PC-3 (cell line): ENCODE results near the gene FLAD1. TPM values are rescaled to one million over a fixed set of nuclear protein-coding genes. Genes with fewer than 3 reads are reported as not detected.

Experiments used
- ATAC-seq: fragments of 200-7000 bp; cut with Tn5 transposase; 2 replicates; pipeline ENCODE4 v1.9.1; 2020; ENCODE audit warnings: mild to moderate bottlenecking, moderate library complexity
- BruUV-seq: library from RNA; stranded (reverse); fragments of 400-500 nt; replicated peaks from 2 replicates; lab custom pipeline; 2021; lab: Mats Ljungman, UMichigan
- CTCF ChIA-PET: fragments of 300-600 bp; sonication (Branson Sonifier 250); formaldehyde crosslinking; loops from one replicate; lab custom pipeline; 2022; ENCODE audit warnings: antibody characterized with exemption; lab: Charles Lee
- POLR2A ChIA-PET: fragments of 300-600 bp; sonication (Branson Sonifier 250); formaldehyde crosslinking; loops from one replicate; lab custom pipeline; 2022; ENCODE audit warnings: antibody characterized with exemption; ENCODE audit not compliant: unreplicated experiment; lab: Charles Lee
- DNase-seq: peaks from one replicate; pipeline ENCODE4 v3.0.0-alpha.2; 2015
- H2AFZ ChIP-seq: fragments of 300-600 bp; sonication (generic); 2 replicates; pipeline ENCODE4 v1.6.0; 2016; ENCODE audit warnings: antibody characterized with exemption, low read length
- H3F3A ChIP-seq: fragments of 300-600 bp; sonication (generic); one replicate; pipeline ENCODE4 v1.6.0; 2017; ENCODE audit warnings: antibody characterized with exemption, low read length, control low read depth, mild to moderate bottlenecking; ENCODE audit not compliant: unreplicated experiment
- H3K27ac ChIP-seq: fragments of 300-600 bp; sonication (generic); 2 replicates; pipeline ENCODE4 v1.5.1; 2016; ENCODE audit warnings: mild to moderate bottlenecking, low read length
- H3K27me3 ChIP-seq: fragments of 300-600 bp; sonication (generic); 2 replicates; pipeline ENCODE4 v1.6.1; 2016; ENCODE audit warnings: low read length, mixed read lengths
- H3K36me3 ChIP-seq: fragments of 300-600 bp; sonication (generic); 2 replicates; pipeline ENCODE4 v1.6.1; 2016; ENCODE audit warnings: low read depth, mixed run types, low read length, mixed read lengths
- H3K4me1 ChIP-seq: fragments of 300-600 bp; sonication (generic); 2 replicates; pipeline ENCODE4 v1.5.1; 2016; ENCODE audit warnings: low read length; ENCODE audit not compliant: insufficient read depth
- H3K4me2 ChIP-seq: fragments of 300-600 bp; sonication (generic); 2 replicates; pipeline ENCODE4 v1.6.0; 2016; ENCODE audit warnings: low read length
- H3K4me3 ChIP-seq: fragments of 300-600 bp; sonication (generic); 2 replicates; pipeline ENCODE4 v1.5.1; 2016; ENCODE audit warnings: mild to moderate bottlenecking, low read length, mixed read lengths
- H3K79me2 ChIP-seq: fragments of 300-600 bp; sonication (generic); 2 replicates; pipeline ENCODE4 v1.6.1; 2017; ENCODE audit warnings: low read length, mixed read lengths
- H3K9ac ChIP-seq: fragments of 300-600 bp; sonication (generic); 2 replicates; pipeline ENCODE4 v1.6.0; 2016; ENCODE audit warnings: mild to moderate bottlenecking, low read length
- H3K9me2 ChIP-seq: fragments of 300-600 bp; sonication (generic); replicated peaks from 2 replicates; pipeline ENCODE4 v1.6.1; 2016; ENCODE audit warnings: mixed run types, low read length, mixed read lengths
- H3K9me3 ChIP-seq: fragments of 300-600 bp; sonication (generic); 2 replicates; pipeline ENCODE4 v1.6.1; 2016; ENCODE audit warnings: low read length, mixed read lengths
- H4K20me1 ChIP-seq: fragments of 300-600 bp; sonication (generic); 2 replicates; pipeline ENCODE4 v1.6.1; 2016; ENCODE audit warnings: low read length, mixed read lengths
- CTCF ChIP-seq: fragments of 300-600 bp; sonication (generic); conservative IDR thresholded peaks from 2 replicates; pipeline ENCODE4 v1.5.1; 2017; ENCODE audit warnings: antibody characterized with exemption, low read depth, mild to moderate bottlenecking, low read length
- EZH2 ChIP-seq: fragments of 300-600 bp; sonication (generic); IDR thresholded peaks from one replicate; pipeline ENCODE4 v1.6.1; 2017; ENCODE audit warnings: antibody characterized with exemption, mild to moderate bottlenecking, low read length; ENCODE audit not compliant: unreplicated experiment
- EZH2phosphoT487 ChIP-seq: fragments of 300-600 bp; sonication (generic); IDR thresholded peaks from 2 replicates; pipeline ENCODE4 v1.6.1; 2018; ENCODE audit warnings: mild to moderate bottlenecking, antibody characterized with exemption, low read length, borderline replicate concordance
- intact Hi-C: fragments of 100-400 bp; cut with micrococcal nuclease; formaldehyde crosslinking; loops from 2 replicates; pipeline ENCODE4 v1.9.0; 2023
- total RNA-seq: library from RNA; depleted of rRNA; stranded (reverse); fragments of >200 nt; gene quantifications from 2 replicates; pipeline ENCODE4 v1.2.3, GENCODE V29; 2014

Gene FLAD1
- total RNA-seq, 1 experiment from 2014 or later: 84.0 TPM

GRCh38 chr1:154973344-154974101 is 9.6 kb upstream of the FLAD1 start:
- no peaks in the 10 kb centered on the region for H3K9me2 ChIP-seq
- H3K27ac ChIP-seq: peak overlapping the region; percentile 96
- ATAC-seq (peak; percentile 26), DNase-seq (peak; percentile 99)
- H2AFZ ChIP-seq: peak overlapping the region; percentile 61
- peak overlapping the region; percentile 80 for H3K4me3 ChIP-seq
- peak overlapping the region; percentile 89 for H3K9ac ChIP-seq
- peak overlapping the region; percentile 88 for H3K4me2 ChIP-seq
- intact Hi-C loops: loop anchor here (1.0 to 5.0 kb wide), 6 partner anchors 12 to 164 kb away; partner anchors contain the start of genes EFNA4, PYGO2 and SLC50A1
- peaks cover 13% of the 10 kb centered on the region; the same call in 1 of the 2 replicates for H4K20me1 ChIP-seq
- TF ChIP-seq CTCF: peak; percentile 43; the same call in 1 of the 2 replicates
- TF ChIP-seq EZH2phosphoT487: no peak
- no peak for TF ChIP-seq EZH2
- H3K4me1 ChIP-seq: peaks cover 55% of the 10 kb centered on the region
- peaks cover 72% of the 10 kb centered on the region for H3K79me2 ChIP-seq
- ChIA-PET CTCF (interaction anchor here (0.6 to 1.4 kb wide), 8 partner anchors 18 to 645 kb away, joined by 3 to 9 read pairs (median 5); partner anchors contain the start of genes PBXIP1 and ZBTB7B), POLR2A (interaction anchor here (0.6 to 1.0 kb wide), 14 partner anchors 11 to 1755 kb away, joined by 3 to 26 read pairs (median 4); partner anchors contain the start of genes ADAM15, EFNA4, ISG20L2 and METTL25B)
- peaks cover 9% of the 10 kb centered on the region for H3F3A ChIP-seq
- no TSS peak for BruUV-seq
- H3K36me3 ChIP-seq: peaks cover 13% of the 10 kb centered on the region
- H3K9me3 ChIP-seq: no peaks in the 10 kb centered on the region
- H3K27me3 ChIP-seq: no peaks in the 10 kb centered on the region

- Histone ChIP-seq H3K27me3 (no peaks in the 10 kb centered on the region), H3K4me2 (peak within 1 kb of the TSS; percentile 88), H3K4me1 (peaks cover 55% of the 10 kb centered on the region), H3K9me3 (no peaks in the 10 kb centered on the region), H4K20me1 (peaks cover 13% of the 10 kb centered on the region; the same call in 1 of the 2 replicates), H3F3A (peaks cover 9% of the 10 kb centered on the region), H3K9me2 (no peaks in the 10 kb centered on the region), H3K36me3 (peaks cover 16% of the 10 kb centered on the region), H3K9ac (peak within 1 kb of the TSS; percentile 89), H3K27ac (peak within 1 kb of the TSS; percentile 96), H3K79me2 (peaks cover 73% of the 10 kb centered on the region), H2AFZ (peak within 1 kb of the TSS; percentile 65), H3K4me3 (peak within 1 kb of the TSS; percentile 80)
- ATAC-seq: peak; percentile 73
- ChIA-PET POLR2A (interaction anchor here (0.6 to 1.0 kb wide), 9 partner anchors 10 to 1754 kb away, joined by 3 to 26 read pairs (median 4); partner anchors contain the start of genes ADAM15, EFNA4, ISG20L2 and METTL25B), CTCF (interaction anchor here (0.6 to 1.4 kb wide), 7 partner anchors 19 to 646 kb away, joined by 3 to 9 read pairs (median 5); partner anchors contain the start of genes PBXIP1 and ZBTB7B)
- DNase-seq: peak; percentile 100
- BruUV-seq: no TSS peak
- no peak for TF ChIP-seq EZH2
- no peak for TF ChIP-seq CTCF
- no peak for TF ChIP-seq EZH2phosphoT487
- intact Hi-C loops: loop anchor here (1.0 to 5.0 kb wide), 4 partner anchors 27 to 163 kb away; partner anchors contain the start of genes EFNA4 and SLC50A1
Measured at GRCh38 chr1:154974102-154974807, 8.9 kb upstream of the FLAD1 start, which contains the start of gene CKS1B. CKS1B (plus strand) TSS chr1:154974681; CDS start chr1:154974746, 65 bp downstream.
